GM12891 (cell line): ENCODE results near the gene WHAMM.

Experiments used
- POLR2A ChIP-seq: IDR thresholded peaks from 2 replicates; pipeline ENCODE4 v1.6.1; 2011; ENCODE audit warnings: low read depth, low read length, control low read depth
- POLR2AphosphoS5 ChIP-seq: IDR thresholded peaks from 2 replicates; pipeline ENCODE4 v1.6.1; 2011; ENCODE audit warnings: low read depth, low read length, control low read depth
- TAF1 ChIP-seq: IDR thresholded peaks from 2 replicates; pipeline ENCODE4 v1.6.1; 2011; ENCODE audit warnings: low read depth, low read length, control low read depth

DNA sequence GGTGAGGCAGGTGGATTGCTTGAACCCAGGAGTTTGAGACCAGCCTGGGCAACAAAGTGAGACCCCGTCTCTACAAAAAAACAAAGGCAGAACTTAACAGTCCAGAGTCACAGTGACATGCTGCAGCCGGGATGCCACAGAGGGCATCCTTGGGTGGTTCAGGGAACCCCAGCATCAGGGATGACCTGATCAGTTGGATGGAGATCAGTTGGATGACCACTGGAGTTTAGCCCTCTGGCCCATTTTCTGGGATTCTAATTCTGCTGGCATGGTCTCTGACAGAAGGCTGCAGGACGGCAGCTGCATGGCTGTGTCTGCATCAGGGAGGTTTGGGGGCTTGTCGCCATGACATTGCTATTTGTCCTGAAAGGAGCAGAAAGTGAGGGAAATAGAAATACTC lies 19.8 kb downstream of the WHAMM start:
- TF ChIP-seq POLR2A (peak; percentile 73; the same call in 1 of the 2 replicates), POLR2AphosphoS5 (peak; percentile 81), TAF1 (no peak)
